KMS-11 (cell line): ENCODE data around the gene ASB7.

Experiments
- H2AFZ ChIP-seq: fragments of 200-600 bp; sonication (generic); 2 replicates; pipeline ENCODE4 v1.6.1; 2016; ENCODE audit warnings: antibody characterized with exemption, mixed run types, low read depth
- H3K27ac ChIP-seq: fragments of 200-600 bp; sonication (generic); 2 replicates; pipeline ENCODE4 v1.6.1; 2016; ENCODE audit warnings: mild to moderate bottlenecking, mixed run types
- H3K27me3 ChIP-seq: fragments of 200-600 bp; sonication (generic); 2 replicates; pipeline ENCODE4 v1.6.1; 2017; ENCODE audit warnings: mild to moderate bottlenecking, low read depth, mixed run types, moderate library complexity; ENCODE audit not compliant: insufficient read depth
- H3K36me3 ChIP-seq: fragments of 200-600 bp; sonication (generic); 2 replicates; pipeline ENCODE4 v1.6.1; 2017; ENCODE audit warnings: mild to moderate bottlenecking, mixed run types; ENCODE audit not compliant: insufficient read depth
- H3K4me1 ChIP-seq: fragments of 200-600 bp; sonication (generic); 2 replicates; pipeline ENCODE4 v1.6.1; 2016; ENCODE audit warnings: mild to moderate bottlenecking, low read depth, mixed run types; ENCODE audit not compliant: poor library complexity, severe bottlenecking
- H3K4me2 ChIP-seq: fragments of 200-600 bp; sonication (generic); 2 replicates; pipeline ENCODE4 v1.7.0; 2016; ENCODE audit warnings: mild to moderate bottlenecking, mixed run types
- H3K4me3 ChIP-seq: fragments of 200-600 bp; sonication (generic); IDR thresholded peaks from 2 replicates; pipeline ENCODE4 v1.6.1; 2017; ENCODE audit warnings: low read depth, low read length, mixed read lengths; ENCODE audit not compliant: insufficient read depth
- H3K79me2 ChIP-seq: fragments of 200-600 bp; sonication (generic); 2 replicates; pipeline ENCODE4 v1.6.1; 2016; ENCODE audit warnings: low read depth, mixed run types; ENCODE audit not compliant: insufficient read depth
- H3K9ac ChIP-seq: fragments of 200-600 bp; sonication (generic); 2 replicates; pipeline ENCODE4 v1.6.1; 2016; ENCODE audit warnings: mild to moderate bottlenecking, mixed run types
- H4K20me1 ChIP-seq: fragments of 200-600 bp; sonication (generic); 2 replicates; pipeline ENCODE4 v1.6.1; 2016; ENCODE audit warnings: mild to moderate bottlenecking, mixed run types; ENCODE audit not compliant: insufficient read depth
- CTCF ChIP-seq: fragments of 200-600 bp; sonication (generic); conservative IDR thresholded peaks from 2 replicates; pipeline ENCODE4 v1.6.1; 2017; ENCODE audit warnings: low read depth, mild to moderate bottlenecking, antibody characterized with exemption, low read length, moderate library complexity, mixed read lengths

ASB7 gene

GRCh38 chr15:100598655-100599054 lies 3.7 kb upstream of the ASB7 start:
- H3K4me3 ChIP-seq, result no peak overlapping the region
- no peak overlapping the region for H3K9ac ChIP-seq
- no peaks in the 10 kb centered on the region for H3K27me3 ChIP-seq
- no peak overlapping the region for H2AFZ ChIP-seq
- H3K4me1 ChIP-seq, result peaks cover 14% of the 10 kb centered on the region
- peaks cover 48% of the 10 kb centered on the region for H3K79me2 ChIP-seq
- no peaks in the 10 kb centered on the region for H4K20me1 ChIP-seq
- no peaks in the 10 kb centered on the region for H3K36me3 ChIP-seq
- no peak overlapping the region for H3K27ac ChIP-seq
- no peak for TF ChIP-seq CTCF
- H3K4me2 ChIP-seq, result no peak overlapping the region

GRCh38 chr15:100601163-100601562 lies 1.2 kb upstream of the ASB7 start:
- peaks cover 28% of the 10 kb centered on the region for H3K4me1 ChIP-seq
- peaks cover 52% of the 10 kb centered on the region for H3K79me2 ChIP-seq
- no peak for TF ChIP-seq CTCF
- H3K4me3 ChIP-seq, result no peak overlapping the region
- peak overlapping the region; percentile 56; the same call in 1 of the 2 replicates for H3K9ac ChIP-seq
- peak overlapping the region; percentile 79 for H3K4me2 ChIP-seq
- H3K27me3 ChIP-seq, result no peaks in the 10 kb centered on the region
- peak overlapping the region; percentile 31; the same call in 1 of the 2 replicates for H3K27ac ChIP-seq
- peak overlapping the region; percentile 70; the same call in 1 of the 2 replicates for H2AFZ ChIP-seq
- H4K20me1 ChIP-seq, result no peaks in the 10 kb centered on the region
- H3K36me3 ChIP-seq, result no peaks in the 10 kb centered on the region

DNA sequence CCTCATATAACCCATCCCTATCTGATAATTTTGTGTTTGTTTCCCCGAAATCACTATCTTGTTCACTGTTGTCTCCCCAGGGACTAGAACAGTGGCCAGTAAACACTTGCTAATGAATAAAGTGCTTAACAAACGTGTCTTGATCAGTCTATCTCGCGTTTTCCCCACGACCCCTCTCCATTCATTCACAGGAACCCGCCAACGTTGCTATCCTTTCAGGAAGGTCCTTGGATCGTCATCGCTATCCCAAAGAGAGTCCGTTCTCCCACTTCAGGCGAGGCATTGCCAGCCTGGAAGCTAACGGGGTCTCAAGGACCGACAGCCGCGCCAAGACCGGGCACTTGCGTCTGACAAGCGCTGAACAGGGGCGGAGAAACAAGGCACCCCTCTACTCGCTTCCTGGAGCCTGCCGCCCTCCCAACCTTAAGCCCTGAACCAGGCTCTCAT lies 749 bp upstream of the ASB7 start:
- H3K4me3 ChIP-seq, result no peak overlapping the region
- H4K20me1 ChIP-seq, result no peaks in the 10 kb centered on the region
- H3K27ac ChIP-seq, result peak overlapping the region; percentile 31; the same call in 1 of the 2 replicates
- H3K9ac ChIP-seq, result peak overlapping the region; percentile 56; the same call in 1 of the 2 replicates
- no peaks in the 10 kb centered on the region for H3K36me3 ChIP-seq
- peaks cover 52% of the 10 kb centered on the region for H3K79me2 ChIP-seq
- H3K27me3 ChIP-seq, result no peaks in the 10 kb centered on the region
- H3K4me2 ChIP-seq, result peak overlapping the region; percentile 79
- TF ChIP-seq CTCF, result no peak
- H2AFZ ChIP-seq, result peak overlapping the region; percentile 70
- H3K4me1 ChIP-seq, result peaks cover 28% of the 10 kb centered on the region

- peaks cover 25% of the 10 kb centered on the region for H3K4me1 ChIP-seq
- H2AFZ ChIP-seq, result peak overlapping the region; percentile 75
- no peak overlapping the region for H3K4me3 ChIP-seq
- H3K79me2 ChIP-seq, result peaks cover 52% of the 10 kb centered on the region
- H3K27me3 ChIP-seq, result no peaks in the 10 kb centered on the region
- H4K20me1 ChIP-seq, result no peaks in the 10 kb centered on the region
- no peak for TF ChIP-seq CTCF
- H3K36me3 ChIP-seq, result no peaks in the 10 kb centered on the region
- peak overlapping the region; percentile 99 for H3K4me2 ChIP-seq
- peak overlapping the region; percentile 52 for H3K27ac ChIP-seq
- peak overlapping the region; percentile 48 for H3K9ac ChIP-seq
Measured at GRCh38 chr15:100602823-100603393, 519 bp downstream of the ASB7 start.
